Measurements from ENCODE around the gene CEACAM4. TPM values are rescaled to one million over a fixed set of nuclear protein-coding genes. Genes with fewer than 3 reads are reported as not detected.

CEACAM4 gene
- total and polyA plus RNA-seq, 9 of the 15 experiments (the other 6 are each of a cell fraction or from before 2014, with no cell fraction given), result not detected

DNA sequence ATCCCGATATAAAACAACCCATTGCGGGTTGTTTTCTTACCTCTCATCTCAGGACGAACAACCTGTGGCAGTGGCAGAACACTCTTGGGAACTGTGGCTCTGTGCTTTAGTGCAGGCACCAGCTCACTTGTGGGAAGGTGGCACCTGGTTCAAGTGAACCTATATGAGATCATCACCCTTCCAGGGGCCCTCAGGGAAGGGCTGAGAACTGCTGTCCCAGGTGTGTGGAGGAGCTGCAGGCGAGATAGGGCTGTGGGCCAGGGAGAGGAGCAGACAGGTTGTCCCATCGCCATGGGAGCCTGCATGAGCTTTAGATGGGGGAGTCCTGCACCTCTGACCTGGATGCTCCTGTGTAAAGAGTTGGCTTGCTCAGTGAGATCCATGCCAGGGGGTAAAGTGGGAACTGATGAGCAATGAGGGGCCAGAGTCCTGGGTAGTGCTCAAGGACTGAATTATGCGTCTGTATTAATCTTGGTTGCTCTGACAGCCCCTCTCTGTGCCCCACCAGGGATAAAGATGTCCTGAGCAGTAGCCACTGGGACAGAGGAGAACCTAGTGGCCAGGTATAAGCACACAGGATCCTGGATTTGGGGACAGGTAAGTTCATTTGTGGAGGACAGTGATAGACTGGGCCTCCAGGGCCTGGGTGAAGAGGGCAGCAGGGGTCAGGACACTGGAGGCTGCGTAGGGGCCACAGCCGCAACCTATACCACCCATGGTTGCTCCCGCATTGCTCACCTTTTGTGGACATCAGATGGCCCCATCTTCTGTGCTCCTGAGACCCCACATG is 8.7 kb downstream of the CEACAM4 start:
- Histone ChIP-seq H3K9me3 (replicated peaks; ENCODE audit: control insufficient read depth, insufficient read depth, low read depth, low read length) (no peaks in the 10 kb centered on the region), H3K9ac (ENCODE audit: insufficient read depth in 1 of 2, low read depth in 2 of 2, low read length in 2 of 2) (no peak overlapping the region), H3K4me3 (no peak overlapping the region), H3K27me3 (ENCODE audit: control insufficient read depth in 2 of 2, insufficient read depth in 2 of 2, low read length in 2 of 2) (peaks cover 0 to 4% of the 10 kb centered on the region in 2 experiments; a peak in 2 of 5 replicates), H3K36me3 (ENCODE audit: control insufficient read depth, insufficient read depth, low read length) (no peaks in the 10 kb centered on the region), H3K4me1 (replicated peaks in 1 of 2; ENCODE audit: control insufficient read depth in 2 of 2, insufficient read depth in 2 of 2, low read length in 2 of 2) (no peaks in the 10 kb centered on the region), H2AFZ (ENCODE audit: low read depth, low read length) (no peak overlapping the region), H3K27ac (ENCODE audit: extremely low read depth, low read depth, low read length) (no peak overlapping the region), H3K9me1 (ENCODE audit: control insufficient read depth, insufficient read depth, low read length) (peaks cover 3% of the 10 kb centered on the region), H3K4me2 (ENCODE audit: insufficient read depth, low read length) (no peak overlapping the region), H4K20me1 (replicated peaks; ENCODE audit: control insufficient read depth, insufficient read depth, low read length) (peaks cover 6% of the 10 kb centered on the region; the same call in 1 of the 2 replicates), H3K79me2 (ENCODE audit: control insufficient read depth, insufficient read depth, low read length) (no peaks in the 10 kb centered on the region)
- in situ Hi-C loops (cut with MboI), result no loop called here
- WGBS (ENCODE audit: insufficient coverage, low coverage, missing lambda C conversion rate), result 0% methylated on average over 9 of the region's 9 CpGs
- ATAC-seq (no peak), DNase-seq (ENCODE audit: extremely low read depth in 1 of 4, low spot score in 3 of 4) (no peak), FAIRE-seq (no peak)
- TF ChIP-seq NCOA6 (IDR thresholded peaks at IDR 0.05) (no peak), CHD2 (IDR thresholded peaks at IDR 0.05; ENCODE audit: low read depth, low read length) (no peak), RB1 (IDR thresholded peaks at IDR 0.05; ENCODE audit: low read depth) (no peak)
- BruUV-seq (replicated peaks), result no TSS peak
- intact Hi-C loops (cut with micrococcal nuclease), result no loop called here
- ChIA-PET POLR2A (interaction anchor here (0.6 kb wide), 1 partner anchor 10 kb away, joined by 3 read pairs; no protein-coding TSS in a partner anchor), CTCF (ENCODE audit: low intra/inter-chr PET ratio) (no interaction called here)

GRCh38 chr19:41616792-41617621 is 9.9 kb downstream of the CEACAM4 start:
- intact Hi-C loops (cut with micrococcal nuclease) (no loop called here), in situ Hi-C loops (cut with MboI) (no loop called here)
- Histone ChIP-seq H3K9ac (ENCODE audit: insufficient read depth in 1 of 2, low read depth in 2 of 2, low read length in 2 of 2) (no peak overlapping the region), H3K36me3 (ENCODE audit: control insufficient read depth, insufficient read depth, low read length) (no peaks in the 10 kb centered on the region), H3K27ac (ENCODE audit: extremely low read depth, low read depth, low read length) (no peak overlapping the region), H3K9me1 (ENCODE audit: control insufficient read depth, insufficient read depth, low read length) (peaks cover 3% of the 10 kb centered on the region), H3K4me3 (no peak overlapping the region), H4K20me1 (replicated peaks; ENCODE audit: control insufficient read depth, insufficient read depth, low read length) (peaks cover 6% of the 10 kb centered on the region; the same call in 1 of the 2 replicates), H3K4me2 (ENCODE audit: insufficient read depth, low read length) (no peak overlapping the region), H2AFZ (ENCODE audit: low read depth, low read length) (no peak overlapping the region), H3K79me2 (ENCODE audit: control insufficient read depth, insufficient read depth, low read length) (no peaks in the 10 kb centered on the region), H3K27me3 (ENCODE audit: control insufficient read depth in 2 of 2, insufficient read depth in 2 of 2, low read length in 2 of 2) (peaks cover 0 to 4% of the 10 kb centered on the region in 2 experiments; a peak in 2 of 5 replicates), H3K9me3 (replicated peaks; ENCODE audit: control insufficient read depth, insufficient read depth, low read depth, low read length) (no peaks in the 10 kb centered on the region), H3K4me1 (replicated peaks in 1 of 2; ENCODE audit: control insufficient read depth in 2 of 2, insufficient read depth in 2 of 2, low read length in 2 of 2) (no peaks in the 10 kb centered on the region)
- ChIA-PET CTCF (ENCODE audit: low intra/inter-chr PET ratio) (no interaction called here), POLR2A (no interaction called here)
- DNase-seq (ENCODE audit: extremely low read depth in 1 of 4, low spot score in 3 of 4) (peak in 2 of 4 experiments; percentile 23 to 31), FAIRE-seq (no peak), ATAC-seq (peak; percentile 40; the same call in 1 of the 3 replicates)
- no TSS peak for BruUV-seq (replicated peaks)
- WGBS (ENCODE audit: insufficient coverage, low coverage, missing lambda C conversion rate), result 2% methylated on average over 9 of the region's 9 CpGs
- TF ChIP-seq, protein P1, sequence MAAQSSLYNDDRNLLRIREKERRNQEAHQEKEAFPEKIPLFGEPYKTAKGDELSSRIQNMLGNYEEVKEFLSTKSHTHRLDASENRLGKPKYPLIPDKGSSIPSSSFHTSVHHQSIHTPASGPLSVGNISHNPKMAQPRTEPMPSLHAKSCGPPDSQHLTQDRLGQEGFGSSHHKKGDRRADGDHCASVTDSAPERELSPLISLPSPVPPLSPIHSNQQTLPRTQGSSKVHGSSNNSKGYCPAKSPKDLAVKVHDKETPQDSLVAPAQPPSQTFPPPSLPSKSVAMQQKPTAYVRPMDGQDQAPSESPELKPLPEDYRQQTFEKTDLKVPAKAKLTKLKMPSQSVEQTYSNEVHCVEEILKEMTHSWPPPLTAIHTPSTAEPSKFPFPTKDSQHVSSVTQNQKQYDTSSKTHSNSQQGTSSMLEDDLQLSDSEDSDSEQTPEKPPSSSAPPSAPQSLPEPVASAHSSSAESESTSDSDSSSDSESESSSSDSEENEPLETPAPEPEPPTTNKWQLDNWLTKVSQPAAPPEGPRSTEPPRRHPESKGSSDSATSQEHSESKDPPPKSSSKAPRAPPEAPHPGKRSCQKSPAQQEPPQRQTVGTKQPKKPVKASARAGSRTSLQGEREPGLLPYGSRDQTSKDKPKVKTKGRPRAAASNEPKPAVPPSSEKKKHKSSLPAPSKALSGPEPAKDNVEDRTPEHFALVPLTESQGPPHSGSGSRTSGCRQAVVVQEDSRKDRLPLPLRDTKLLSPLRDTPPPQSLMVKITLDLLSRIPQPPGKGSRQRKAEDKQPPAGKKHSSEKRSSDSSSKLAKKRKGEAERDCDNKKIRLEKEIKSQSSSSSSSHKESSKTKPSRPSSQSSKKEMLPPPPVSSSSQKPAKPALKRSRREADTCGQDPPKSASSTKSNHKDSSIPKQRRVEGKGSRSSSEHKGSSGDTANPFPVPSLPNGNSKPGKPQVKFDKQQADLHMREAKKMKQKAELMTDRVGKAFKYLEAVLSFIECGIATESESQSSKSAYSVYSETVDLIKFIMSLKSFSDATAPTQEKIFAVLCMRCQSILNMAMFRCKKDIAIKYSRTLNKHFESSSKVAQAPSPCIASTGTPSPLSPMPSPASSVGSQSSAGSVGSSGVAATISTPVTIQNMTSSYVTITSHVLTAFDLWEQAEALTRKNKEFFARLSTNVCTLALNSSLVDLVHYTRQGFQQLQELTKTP (IDR thresholded peaks at IDR 0.05; ENCODE audit: low read depth in 1 of 2, partially characterized antibody in 2 of 2), result peak in 1 of 2 experiments; percentile 37
- peak; percentile 89 for TF ChIP-seq MIER1 (IDR thresholded peaks at IDR 0.05; ENCODE audit: low read depth)
